Ishikawa (cell line): ENCODE measurements around the gene GRAMD4.

ENCODE experiments used
- EP300 ChIP-seq: IDR thresholded peaks from 2 replicates; pipeline ENCODE4 v1.6.1; 2012; ENCODE audit warnings: borderline replicate concordance
- MAX ChIP-seq: IDR thresholded peaks from 2 replicates; pipeline ENCODE4 v1.6.1; 2012
- RAD21 ChIP-seq: IDR thresholded peaks from 2 replicates; pipeline ENCODE4 v1.6.1; 2012; ENCODE audit warnings: low read depth
- REST ChIP-seq: IDR thresholded peaks from 2 replicates; pipeline ENCODE4 v1.6.1; 2012; ENCODE audit warnings: low read depth, mild to moderate bottlenecking
- TF ChIP-seq, protein P1 (sequence below): IDR thresholded peaks from 2 replicates; pipeline ENCODE4 v1.6.1; 2012

DNA sequence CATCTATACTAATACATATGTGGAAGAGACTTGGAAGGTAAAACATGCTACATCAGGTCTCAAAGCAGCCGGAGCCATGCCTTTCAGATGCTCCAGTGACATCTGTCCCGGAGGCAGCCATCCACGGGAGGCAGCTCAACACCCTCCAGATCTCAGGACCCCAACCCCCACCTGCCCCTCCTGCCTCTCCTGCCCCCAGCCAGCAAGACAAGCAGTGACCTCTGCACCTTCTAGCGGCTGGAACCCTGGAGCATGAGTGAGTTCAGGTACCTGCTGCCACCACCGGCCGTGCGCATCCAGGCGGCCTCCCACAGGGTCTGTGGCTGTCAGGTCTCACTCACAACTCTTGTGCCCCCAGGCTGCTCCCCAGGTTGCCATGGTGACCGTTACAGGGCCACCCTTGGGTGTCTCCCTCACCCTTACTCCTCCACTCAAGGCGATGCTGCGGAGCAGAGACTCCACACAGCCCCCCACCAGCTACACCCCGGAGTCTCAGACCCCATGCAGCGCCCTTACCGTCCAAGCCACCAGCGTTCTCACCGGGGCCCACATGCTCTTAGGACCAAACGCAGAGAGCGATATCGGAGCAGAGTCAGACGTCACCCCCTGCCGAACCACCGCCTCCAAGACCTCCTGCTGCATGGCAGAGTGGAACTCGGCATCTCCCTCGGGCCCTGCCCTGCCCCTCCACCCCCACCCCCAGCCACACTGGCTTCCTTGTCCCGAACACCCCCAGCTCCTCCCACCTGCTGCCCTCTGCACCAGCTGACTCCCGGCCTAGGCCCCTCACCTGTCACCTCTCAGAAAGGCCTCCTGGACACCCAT lies 83.2 kb downstream of the GRAMD4 start:
- TF ChIP-seq EP300 (no peak), RAD21 (no peak), REST (no peak), MAX (no peak)
- TF ChIP-seq, protein P1, sequence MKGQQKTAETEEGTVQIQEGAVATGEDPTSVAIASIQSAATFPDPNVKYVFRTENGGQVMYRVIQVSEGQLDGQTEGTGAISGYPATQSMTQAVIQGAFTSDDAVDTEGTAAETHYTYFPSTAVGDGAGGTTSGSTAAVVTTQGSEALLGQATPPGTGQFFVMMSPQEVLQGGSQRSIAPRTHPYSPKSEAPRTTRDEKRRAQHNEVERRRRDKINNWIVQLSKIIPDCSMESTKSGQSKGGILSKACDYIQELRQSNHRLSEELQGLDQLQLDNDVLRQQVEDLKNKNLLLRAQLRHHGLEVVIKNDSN: no peak
